Activated CD8-positive, alpha-beta memory T cell treated with anti-CD3 and anti-CD28 coated beads, Interleukin-2, amount 50 U/mL, for 24 hours (primary cell): ENCODE data around the gene RASAL2.
"Not testable (repeated sequence)": the region's sequence is repeated elsewhere in the genome, so short reads cannot be mapped to it uniquely, and the experiment has no call there.

ENCODE experiments used
- DNase-seq: peaks from one replicate; pipeline ENCODE4 v3.0.0-alpha.2; 2020; ENCODE audit errors: extremely low read depth

RASAL2 gene

DNA sequence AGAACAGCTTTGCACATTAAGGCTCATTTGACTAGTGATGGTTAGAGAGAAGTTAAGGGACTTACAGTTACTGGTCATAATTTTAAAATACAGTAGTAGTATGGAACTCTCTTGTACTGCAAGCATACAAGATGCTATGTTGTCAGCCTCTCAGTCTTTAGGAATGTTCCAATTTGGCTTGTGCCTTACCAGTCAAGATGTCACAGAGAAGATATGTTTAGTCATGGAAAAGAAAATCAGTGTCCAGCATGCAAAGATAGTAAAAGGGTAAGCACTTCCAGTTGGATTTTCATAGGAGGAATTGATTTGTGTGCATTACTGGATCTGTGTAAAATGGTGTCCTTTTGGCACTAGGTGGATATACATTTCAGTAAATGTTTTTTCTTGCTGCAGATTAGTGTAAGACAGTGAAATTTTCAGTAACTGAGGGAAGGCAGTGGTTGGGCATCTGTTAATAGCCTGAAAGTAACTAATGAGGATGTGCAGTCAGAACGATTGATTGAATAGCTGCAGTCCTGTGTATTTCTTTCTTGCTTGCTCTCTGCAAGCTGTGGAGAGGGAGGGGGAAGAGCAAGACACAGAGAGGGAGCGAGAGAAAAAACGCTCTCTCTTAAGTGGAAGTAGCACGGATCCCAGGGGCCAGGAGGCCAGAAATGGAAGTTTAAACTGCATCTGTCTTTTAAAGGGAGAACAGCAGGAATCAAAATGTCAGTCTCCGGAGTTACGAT is 294.7 kb downstream of the RASAL2 start:
- DNase-seq, result no peak

DNA sequence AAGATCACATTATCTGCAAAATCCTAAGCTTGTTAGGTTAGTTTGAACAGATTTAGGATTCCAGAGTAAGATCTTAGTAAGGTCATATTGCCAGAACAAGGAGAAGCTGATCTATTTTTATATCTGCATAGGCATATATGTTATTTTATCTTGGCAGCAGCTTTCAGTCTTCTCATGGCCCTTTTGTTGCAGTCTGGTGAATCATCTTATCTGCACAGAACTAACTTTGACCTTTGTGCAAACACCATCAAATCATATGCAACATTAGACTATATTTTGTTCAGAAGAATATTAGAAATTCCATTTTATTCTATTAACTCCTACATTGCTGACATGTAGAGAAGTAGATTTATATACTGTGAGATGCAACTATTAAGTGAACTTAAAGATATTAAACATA is 295.5 kb downstream of the RASAL2 start:
- DNase-seq, result no peak

DNA sequence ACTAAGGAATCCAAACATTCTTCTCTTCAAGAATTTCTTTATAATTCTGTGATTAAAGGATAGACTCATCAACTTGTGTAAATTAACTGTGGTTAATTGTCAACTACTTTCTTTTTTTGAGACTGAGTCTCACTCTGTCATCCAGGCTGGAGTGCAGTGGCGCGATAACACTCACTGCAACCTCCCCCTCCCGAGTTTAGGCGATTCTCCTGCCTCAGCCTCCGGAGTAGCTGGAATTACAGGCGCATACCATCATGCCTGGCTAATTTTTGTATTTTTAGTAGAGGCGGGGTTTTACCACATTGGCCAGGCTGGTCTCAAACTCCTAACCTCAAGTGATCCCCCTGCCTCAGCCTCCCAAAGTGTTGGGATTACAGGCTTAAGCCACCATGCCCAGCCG is 296.4 kb downstream of the RASAL2 start:
- DNase-seq, result not testable (repeated sequence)

DNA sequence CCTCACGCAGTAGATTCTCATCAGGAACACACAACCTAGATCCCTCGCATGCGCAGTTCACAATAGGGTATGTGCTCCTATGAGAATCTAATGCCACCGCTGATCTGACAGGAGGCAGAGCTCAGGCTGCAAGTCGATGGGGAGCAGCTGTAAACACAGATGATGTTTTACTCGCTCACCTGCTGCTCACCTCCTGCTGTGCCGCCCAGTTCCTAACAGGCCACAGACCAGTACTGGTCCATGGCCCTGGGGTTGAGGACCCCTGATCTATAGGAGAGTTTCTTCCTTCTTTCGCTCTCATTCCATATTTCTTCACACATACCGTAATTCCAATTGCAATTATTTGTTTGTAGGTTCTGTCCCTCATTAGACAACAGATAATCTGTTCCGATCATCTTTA is 299.5 kb downstream of the RASAL2 start:
- no peak for DNase-seq

DNA sequence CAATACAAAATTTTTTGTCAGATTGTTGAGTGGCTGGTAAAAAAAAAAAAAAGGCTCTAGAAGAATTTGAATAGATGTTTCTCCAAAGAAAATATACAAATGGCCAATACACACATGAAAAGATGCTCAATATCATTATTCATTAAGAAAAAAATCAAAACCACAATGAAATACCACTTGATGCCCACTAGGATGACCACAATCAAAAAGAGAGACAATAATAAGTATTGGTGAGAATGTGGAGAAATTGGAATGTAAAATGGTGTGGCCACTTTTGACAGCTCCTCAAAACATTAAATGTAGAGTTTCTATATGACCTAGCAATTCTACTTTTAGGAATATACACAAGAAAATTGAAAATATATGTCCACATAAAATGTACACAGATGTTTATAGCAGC is 302.9 kb downstream of the RASAL2 start:
- no peak for DNase-seq

DNA sequence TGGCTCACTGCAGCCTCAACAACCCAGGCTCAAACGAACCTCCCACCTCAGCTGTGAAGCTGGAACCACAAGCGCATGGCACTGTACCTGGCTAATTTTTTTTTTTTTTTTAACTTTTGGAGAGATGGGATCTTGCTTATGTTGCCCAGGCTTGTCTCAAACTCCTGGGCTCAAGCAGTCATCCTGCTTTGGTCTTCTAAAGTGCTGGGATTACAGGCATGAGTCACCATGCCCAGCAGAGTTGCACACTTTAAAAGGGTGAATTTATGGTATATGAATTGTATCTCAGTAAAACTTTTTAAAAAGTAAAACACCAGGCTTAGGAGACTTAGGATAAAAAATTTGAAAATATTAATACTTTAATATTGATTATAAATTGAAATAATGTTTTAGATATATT is 303.8 kb downstream of the RASAL2 start:
- DNase-seq, result no peak

DNA sequence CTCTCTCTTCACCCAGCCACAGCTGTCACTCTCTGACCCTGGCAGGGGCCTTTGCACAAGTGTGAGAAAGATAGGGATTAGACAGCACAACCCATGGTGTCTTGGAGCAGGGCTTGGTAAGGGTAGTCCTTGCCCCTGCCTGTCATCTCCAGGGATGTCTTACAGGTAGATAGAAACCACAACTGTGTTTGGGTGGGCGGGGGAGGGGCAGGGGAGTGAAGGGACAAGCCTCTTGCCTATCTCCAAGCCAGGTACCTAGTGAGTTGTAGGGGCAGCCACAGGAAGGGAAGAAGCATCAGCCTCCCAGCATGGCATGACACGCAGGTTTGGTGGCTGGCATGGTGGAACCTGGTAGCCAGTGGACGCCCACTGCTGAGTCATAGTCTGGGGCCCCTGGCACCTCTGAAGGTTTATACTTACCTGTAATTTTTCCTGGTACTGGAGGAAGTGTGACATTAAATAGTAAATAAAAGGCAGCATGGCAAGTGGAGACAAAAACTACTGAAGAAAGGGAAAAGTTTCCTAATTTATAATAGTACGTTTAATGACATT is 305.3 kb downstream of the RASAL2 start:
- DNase-seq, result no peak

DNA sequence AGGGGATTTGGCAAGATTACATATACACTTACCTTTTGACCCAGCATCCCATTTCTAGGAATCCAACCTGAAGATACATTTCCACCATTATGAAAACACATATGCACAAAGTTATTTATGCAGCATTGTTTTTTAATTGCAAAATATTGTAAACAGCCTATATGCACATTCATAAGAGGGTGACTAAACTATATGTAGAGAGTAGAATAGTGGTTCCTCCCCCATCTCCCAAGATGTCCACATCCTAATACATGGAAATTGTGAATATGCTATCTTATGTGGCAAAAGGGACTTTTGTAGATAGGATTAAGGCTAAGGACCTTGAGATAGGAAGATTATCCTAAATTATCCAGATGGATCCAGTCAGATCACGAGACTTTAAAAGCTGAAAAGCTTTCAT is 311.2 kb downstream of the RASAL2 start:
- no peak for DNase-seq

DNA sequence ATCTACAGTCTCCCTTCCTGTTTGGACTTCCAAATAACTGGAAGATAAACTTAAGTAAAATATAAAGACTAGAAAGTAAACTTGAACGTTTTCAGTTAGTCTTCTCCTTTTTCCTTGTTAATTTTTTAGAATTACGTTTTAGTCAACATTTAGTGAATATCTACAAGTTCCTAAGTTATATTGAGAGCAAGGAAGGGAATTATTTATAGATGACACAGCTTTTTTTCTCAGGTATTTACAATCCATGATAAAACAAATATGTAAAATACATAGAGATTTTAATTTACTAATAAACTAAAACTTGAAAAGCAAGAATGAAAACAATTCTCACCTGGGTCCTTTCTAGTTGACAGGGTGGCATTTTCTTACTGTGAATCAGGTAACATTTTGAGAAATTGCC is 313.3 kb downstream of the RASAL2 start:
- no peak for DNase-seq

DNA sequence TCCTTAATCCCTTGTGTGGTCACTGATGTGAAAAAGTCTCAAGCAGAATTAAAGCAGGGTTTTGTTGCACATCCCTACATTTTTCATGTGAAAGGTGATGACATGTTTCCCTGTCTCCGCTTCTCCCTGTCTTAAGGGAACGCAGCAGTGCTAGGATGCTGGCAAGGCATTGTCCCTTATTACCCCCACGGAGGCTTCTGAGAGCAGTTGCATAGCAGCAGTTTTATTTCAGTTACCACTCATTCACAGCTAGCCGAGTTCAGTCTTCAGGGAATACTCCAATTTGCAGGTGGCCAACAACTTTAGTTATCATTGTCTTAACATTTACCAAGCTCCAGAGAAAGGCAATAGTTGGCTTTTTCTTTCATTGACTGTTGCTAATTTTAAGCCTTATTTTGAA is 313.8 kb downstream of the RASAL2 start:
- no peak for DNase-seq

DNA sequence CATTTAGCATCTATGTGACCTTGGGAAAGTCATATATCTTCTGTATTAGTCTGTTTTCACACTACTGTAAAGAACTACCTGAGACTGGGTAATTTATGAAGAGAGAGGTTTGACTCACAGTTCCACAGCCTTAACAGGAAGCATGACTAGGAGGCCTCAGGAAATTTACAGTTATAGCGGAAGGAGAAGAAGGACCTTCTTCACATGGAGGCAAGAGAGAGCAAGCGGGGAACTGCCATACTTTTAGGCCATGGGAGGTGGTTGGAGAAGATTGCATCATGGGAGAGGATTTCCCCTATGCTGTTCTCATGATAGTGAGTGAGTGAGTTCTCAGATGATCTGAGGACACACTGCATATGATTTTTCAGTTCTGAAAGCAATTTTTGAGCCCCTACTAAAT is 315.0 kb downstream of the RASAL2 start:
- no peak for DNase-seq

DNA sequence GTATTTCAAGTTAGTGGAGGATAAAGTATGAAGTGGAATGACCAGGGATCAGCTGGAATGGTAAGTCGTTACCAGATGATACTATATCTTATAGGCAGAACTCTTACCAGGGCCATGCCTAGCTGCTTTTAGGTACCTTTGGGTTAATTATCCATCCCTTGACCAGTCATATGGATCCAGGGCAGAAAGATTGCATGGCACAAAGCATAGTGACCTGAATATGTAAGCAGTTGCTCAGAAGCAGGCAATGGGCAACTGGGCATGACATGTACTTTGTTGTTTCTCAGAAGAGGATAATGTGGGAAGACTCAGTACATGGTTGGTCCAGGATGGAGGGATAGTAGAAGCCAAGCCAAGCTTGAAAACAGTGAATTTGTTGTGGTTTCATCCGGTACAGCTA is 315.6 kb downstream of the RASAL2 start:
- DNase-seq, result no peak

DNA sequence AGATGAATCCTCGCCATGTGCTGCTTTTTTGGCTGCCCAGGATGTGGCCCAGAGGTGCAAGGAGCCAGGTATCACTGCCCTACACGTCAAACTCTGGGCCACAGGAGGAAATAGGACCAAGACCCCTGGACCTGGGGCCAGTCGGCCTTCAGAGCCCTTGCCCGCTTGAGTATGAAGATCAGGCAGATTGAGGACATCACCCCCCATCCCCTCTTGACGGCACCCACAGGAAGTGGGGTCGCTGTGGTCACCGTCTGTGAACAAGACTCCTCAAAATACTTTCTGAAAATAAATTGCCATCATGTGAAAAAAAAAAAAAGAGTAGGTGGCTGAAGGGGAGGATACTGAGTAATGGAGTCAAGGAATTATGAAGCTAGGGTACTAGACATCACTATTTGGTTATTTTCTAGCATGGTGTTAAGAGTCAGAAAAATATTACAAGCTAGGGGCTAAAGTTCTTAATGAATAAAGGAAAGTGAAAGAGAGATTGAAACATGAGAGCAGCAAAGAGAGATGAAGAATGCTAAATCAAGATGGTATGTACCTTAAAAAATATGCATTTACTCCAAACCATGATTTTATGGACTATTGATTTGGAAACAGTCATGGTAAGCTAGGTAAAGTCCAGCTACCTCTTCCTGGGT is 318.0 kb downstream of the RASAL2 start:
- DNase-seq, result no peak

DNA sequence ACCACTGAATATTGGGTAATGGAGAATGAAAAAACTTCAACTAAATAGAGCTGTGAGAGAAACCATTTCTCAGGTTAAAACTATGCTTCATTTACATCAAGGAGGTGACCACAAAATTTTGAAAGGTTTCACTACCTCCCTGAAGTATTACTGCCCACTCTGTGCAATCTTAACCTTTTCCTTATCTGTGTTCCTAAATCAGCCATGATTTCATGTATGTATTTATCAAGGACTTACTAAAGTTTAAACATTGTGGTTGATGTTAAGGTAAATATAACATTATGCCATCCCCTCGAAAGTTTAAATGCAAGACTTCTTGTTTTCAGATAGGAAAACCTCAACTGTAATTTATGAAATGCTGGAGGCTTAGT is 318.5 kb downstream of the RASAL2 start:
- DNase-seq, result no peak

DNA sequence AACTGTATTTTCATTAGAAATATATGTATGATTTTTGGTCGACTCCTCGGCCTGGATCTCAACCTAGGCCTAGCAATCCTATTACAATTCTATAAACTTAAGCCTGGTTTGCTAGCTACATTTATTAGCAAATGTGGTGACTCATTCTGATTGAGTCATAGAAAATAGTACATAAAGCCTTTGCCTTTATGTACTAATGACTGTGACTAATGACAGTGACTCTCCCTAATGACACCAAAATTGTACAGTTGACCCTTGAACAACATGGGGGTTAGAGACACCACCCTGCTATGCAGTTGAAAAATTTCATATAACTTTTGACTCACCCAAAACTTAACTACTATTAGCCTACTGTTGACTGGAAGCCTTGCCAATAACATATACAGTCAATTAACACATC is 324.0 kb downstream of the RASAL2 start:
- DNase-seq, result no peak

DNA sequence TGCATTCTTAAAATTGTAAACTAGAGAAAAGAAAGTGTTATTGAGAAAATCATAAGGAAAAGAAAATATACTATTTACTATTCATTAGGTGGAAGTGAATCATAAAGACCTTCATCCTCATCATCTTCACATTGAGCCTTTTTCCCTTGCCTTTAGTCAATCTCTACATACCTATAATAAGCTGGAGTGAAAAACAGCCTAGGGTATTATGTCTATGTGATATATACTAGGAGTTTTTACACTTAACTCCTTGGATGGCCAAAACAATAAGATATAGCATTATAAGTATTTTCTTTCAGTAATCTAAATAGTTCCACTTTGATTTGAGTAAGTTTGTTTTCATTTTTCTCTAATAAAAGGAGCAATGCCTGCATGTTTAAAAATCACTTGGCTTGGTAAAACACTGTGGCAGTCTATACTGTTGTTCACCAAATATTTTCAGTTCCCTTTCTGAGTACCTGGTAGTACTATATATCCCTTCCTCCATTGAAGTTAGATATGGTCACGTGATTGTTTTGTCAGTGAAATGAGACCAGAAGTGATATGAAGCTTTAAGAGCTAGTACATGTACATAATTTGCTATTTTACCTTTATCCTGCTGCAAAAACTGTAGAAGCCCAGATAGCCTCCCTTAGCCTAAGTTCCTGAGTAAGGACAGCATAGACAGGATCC is 324.5 kb downstream of the RASAL2 start:
- DNase-seq, result no peak

DNA sequence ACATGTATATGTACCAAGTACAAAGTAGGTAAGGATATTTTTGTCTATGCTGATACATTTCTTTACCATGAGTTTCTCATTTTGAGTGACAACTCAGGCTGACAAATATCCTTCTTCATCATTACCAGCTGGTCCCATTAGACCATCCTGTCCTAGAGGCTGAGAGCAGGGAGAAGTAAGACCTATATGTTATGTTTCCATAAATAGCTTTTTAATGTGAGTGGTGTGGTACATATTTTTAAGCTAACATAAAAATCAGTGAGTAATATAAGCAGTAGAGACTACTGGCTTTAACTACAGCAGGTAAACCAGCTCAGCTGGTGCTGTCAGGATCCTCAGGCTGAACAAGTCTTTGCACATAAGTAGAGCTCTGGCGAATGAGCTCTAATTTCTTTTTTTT is 340.5 kb downstream of the RASAL2 start:
- no peak for DNase-seq

DNA sequence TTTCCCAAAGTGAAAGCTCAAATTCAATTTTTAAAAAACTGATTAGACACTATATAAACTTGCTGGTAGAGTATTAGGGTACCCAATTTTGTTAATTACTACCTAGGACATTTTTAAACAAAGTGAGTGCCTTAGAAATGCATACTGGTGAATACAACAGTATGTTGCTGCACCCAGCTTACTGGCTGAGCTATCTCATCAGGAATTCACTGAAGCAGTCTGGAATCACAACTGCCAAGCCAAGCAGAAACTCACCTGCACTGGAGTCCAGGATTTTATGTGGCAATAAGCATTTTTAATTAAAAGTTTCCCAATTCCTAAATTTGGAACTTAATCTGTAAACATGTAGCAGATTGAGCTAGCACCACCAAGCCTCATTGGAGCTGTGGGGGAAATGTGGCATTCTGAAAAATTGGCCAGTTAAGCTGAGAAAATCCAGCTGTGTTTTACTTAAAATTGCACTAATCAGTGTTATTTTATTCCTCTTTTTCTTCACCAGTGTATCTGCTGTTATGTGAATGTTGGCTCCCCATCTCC is 341.1 kb downstream of the RASAL2 start:
- no peak for DNase-seq

DNA sequence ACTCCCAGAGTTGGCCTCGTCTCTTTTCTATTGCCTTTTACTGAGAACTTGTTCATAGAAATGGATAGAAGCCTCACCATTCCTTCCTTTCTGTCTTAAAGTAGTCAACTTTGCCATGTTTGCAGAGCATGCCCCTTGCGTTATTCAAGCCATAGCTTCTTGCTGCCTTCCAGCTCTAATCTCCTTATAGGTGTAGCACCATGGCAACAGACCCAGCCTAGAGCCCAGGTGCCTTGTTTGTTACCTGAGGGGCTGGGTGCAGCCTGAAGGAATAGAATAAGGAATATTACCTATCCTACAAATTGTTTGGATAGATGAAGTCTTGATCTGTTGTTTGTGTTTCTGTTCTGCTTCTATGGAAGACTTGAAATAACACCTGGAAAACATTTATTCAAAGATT is 343.0 kb downstream of the RASAL2 start:
- DNase-seq, result no peak

DNA sequence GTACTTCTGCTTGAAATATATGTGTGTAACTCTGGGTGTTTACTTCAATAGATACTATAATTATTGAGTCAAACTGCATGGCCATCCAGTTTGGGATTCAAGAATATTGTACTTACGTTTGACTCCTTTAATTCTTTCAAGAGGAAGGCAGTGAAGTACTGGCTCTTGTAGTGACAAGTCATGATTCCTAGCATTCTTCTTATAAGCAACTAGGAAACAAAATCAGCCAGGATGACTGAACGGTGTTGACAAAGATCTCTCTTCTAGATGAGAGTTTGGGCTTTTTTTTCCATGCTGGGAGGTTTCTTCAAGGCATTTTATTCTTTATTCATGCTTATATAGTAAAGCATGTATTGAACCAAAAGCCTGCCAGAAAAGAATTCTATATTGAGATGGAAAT is 344.5 kb downstream of the RASAL2 start:
- no peak for DNase-seq

DNA sequence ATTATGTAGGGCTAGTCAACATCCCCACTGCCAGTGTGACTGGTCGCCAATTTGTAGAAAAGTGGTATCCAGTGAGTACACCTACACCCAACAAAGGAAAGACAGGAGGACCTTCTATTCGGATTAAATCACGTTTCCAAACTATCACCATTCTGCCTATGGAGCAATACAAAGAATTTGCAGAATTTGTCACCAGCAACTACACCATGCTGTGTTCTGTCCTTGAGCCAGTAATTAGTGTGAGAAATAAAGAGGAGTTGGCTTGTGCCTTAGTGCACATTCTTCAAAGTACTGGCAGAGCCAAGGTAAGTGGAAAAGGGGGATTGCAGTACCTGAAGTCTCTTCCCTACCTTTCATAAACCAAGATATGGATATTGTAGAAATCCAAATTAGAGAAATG is 349.0 kb downstream of the RASAL2 start:
- DNase-seq, result no peak

DNA sequence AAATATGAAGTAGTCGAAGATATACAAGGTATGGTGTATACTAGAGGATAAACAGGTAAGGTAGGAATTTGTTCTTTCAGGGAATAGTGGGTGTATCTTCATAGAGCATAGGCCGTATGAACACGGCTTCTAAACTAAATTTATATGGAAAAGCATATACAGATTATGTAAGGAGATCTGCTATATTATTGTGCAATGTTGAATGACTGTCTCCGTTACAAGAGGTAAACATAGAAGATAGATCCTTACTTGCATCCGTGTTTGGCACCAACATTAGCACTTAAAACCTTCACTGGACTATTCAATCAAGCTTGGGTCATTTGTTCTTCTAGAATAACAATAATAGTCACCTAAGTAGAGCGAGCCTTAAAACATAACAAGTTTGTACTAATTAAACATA is 357.0 kb downstream of the RASAL2 start:
- no peak for DNase-seq

DNA sequence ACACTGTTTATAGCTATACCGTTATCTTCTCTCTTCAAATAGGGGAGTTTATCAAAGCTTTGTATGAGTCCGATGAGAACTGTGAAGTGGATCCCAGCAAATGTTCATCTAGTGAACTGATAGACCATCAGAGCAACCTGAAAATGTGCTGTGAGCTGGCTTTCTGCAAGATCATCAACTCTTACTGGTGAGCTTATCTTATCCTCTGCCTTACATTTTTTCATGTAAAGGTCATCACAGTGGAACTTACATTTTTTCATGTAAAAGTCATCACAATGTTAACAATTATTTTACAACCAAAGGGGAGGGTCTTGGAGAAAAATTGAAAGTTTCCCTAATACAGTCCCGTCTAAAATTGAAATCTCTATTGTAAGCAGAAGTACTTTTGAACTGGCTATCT is 357.6 kb downstream of the RASAL2 start:
- DNase-seq, result no peak
